SH-SY5Y (cell line): ENCODE results near the gene COL26A1.

Source experiments
- GATA2 ChIP-seq: IDR thresholded peaks from 2 replicates; pipeline ENCODE4 v1.6.1; 2011; ENCODE audit warnings: mild to moderate bottlenecking, low read depth, low read length
- GATA3 ChIP-seq: IDR thresholded peaks from 2 replicates; pipeline ENCODE4 v1.6.1; 2011; ENCODE audit warnings: low read depth, mild to moderate bottlenecking, low read length, moderate library complexity

COL26A1 gene

DNA sequence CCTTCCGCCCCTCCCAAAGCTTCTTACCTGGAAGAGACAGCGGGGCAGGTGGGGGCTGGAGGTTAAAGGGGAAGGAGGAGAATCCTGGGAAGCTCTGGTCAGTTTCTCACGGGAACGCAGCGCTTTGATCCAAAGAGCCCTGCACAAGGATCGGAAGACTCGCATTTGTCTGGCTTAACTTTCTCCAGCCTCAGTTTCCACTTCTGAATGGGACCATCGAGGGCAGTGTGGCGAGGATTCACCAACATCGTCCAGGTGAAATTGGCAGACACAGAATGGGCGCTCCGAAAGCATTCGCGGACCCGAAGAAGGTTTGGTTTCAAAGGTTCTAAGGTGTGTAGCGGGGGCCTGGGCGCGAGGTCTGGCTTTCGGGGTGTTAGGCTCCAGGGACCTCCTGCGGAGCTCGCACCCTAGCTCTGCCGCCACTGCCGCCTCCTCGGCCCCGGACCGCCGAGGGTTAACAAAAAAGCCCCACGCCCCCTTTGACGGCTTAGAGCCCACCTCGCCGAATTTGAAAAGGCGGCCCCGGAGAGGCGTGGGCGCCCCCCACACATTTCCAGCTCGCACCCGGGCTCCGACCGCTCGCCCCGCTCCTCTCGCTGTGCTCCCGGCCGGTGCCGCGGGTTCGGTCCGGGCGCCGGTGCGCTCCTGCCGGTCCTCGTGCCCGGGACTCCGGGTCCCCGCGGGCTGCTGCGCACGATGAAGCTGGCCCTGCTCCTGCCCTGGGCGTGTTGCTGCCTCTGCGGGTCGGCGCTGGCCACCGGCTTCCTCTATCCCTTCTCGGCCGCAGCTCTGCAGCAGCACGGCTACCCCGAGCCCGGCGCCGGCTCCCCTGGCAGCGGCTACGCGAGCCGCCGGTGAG lies at the start of gene COL26A1:
Gene COL26A1 (plus strand): TSS at position 542 of the 862 bp plus-strand sequence. CDS start 158 bp downstream, at position 700.
- TF ChIP-seq GATA2 (no peak), GATA3 (no peak)

DNA sequence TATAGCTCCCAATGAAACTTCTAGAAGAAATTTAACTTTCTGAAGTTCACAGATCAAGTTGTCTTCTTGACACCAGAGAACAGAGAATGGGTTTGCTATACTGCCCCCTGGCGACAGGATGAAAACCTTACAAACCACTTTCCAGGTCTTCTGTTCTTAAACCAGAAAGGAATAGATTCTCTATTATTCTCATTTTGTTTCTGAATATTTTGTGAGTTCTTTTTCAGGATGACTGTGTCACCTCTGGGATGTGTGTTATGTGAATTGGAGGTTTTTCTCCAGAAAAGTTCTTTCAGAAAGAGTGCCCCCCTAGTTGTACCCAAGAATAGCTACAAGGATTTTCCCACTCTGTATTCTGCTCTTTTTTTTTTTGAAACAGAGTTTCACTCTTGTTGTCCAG lies 47.3 kb upstream of the COL26A1 start:
- TF ChIP-seq GATA2: no peak
- TF ChIP-seq GATA3: no peak

DNA sequence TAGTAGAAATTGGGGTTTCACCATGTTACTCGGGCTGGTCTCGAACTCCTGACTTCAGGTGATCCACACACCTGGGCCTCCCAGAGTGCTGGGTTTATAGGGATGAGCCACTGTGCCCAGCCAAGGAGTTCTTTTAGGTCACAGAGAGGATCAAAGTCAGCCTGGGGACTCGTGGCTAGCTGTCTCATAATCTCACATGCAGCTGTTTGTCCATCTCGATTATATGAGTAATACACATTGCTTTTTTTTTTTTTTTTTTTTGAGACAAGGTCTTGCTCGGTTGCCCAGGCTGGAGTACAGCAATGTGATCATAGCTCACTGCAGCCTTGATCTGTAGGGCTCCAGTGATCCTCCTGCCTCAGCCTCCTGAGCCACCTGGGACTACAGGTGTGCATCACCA lies 43.3 kb upstream of the COL26A1 start:
- TF ChIP-seq GATA3: no peak

DNA sequence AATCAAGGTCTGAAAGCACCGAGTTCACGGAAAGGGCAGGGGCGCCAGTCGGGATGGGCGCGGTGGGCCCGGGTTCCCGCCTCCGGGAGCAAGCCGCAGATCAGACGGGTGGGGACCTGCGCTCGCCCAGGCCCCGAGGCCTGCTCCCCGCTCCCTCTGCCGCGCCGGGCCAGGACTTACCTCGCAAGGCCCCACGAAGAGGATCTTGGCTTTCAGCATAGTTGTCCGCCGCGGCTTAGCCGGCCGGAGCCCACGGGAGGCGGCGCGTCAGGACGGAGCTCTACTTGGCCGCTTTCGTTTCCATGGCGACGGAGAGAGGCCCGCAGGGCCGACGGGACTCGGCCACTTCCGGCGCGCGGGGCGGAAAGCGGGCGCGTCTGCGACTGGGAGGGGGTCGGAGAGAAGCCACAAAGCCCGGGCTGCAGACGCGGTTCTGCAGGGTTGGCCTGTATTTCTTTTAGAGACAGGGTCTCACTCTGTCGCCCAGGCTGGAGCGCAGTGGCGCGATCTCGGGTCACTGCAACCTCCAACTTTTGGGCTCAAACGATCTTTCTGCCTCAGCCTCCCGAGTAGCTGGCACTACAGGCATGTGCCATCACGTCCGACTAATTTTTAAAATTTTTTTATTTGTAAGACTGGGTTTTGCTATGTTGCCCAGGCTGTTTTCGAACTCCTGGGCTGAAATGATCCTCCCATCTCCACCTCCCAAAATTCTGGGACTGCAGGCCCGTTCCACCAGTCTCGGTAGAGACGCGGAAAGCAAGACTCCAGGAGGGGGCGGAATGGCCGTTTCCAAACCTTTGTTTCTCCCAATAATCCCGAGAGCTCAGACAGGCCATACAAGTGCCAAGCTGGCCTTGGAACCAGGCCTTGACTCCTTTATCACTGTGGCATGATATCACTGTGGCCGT lies 40.9 kb upstream of the COL26A1 start, which contains the start of gene IFT22:
Gene IFT22 (minus strand): TSS at position 322 of the 911 bp plus-strand sequence. CDS start 103 bp downstream, at position 219.
- TF ChIP-seq GATA3: no peak
- no peak; the same call in 1 of the 2 replicates for TF ChIP-seq GATA2

DNA sequence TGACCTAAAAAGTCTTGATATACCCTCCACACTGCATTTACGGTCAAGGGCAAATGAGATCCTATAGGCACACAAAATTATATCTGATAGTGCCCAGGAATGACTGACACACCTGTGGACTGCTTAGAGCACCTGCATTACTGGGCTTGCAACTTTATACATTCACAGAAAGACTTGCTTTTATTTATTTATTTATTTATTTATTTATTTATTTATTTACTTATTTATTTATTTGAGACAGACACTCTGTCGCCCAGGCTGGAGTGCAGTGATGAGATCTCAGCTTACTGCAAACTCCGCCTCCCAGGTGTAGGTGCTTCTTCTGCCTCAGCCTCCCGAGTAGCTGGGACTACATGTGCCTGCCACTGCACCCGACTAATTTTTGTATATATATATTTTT lies 34.5 kb upstream of the COL26A1 start:
- TF ChIP-seq GATA3 (no peak), GATA2 (no peak)

DNA sequence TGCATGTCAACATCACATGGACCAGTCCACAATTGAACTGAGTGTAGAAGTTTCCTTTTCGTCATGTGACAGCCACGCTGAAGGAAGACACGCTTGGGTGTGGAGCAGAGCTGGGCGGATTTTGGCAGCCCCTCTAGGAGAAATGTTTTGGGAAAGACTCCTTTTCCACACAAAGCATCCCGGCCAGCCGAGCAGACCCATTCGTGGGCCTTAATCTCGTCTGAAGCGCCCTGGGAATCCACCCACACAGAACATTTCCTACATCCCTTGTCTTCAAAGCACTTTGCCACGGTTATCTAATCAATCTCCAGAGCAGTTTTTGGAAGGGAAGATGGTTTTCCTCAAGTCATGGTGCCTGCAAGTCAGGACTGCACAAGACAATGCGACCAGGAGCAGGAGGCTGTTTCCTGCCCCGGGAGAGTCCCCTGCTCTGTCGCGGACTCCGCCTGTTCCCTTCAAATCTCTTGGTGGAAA lies 32.6 kb upstream of the COL26A1 start:
- 0 out of 2 replicates have a peak, but pooled peaks have one; percentile 49 for TF ChIP-seq GATA2
- peak; percentile 15; the same call in 1 of the 2 replicates for TF ChIP-seq GATA3

DNA sequence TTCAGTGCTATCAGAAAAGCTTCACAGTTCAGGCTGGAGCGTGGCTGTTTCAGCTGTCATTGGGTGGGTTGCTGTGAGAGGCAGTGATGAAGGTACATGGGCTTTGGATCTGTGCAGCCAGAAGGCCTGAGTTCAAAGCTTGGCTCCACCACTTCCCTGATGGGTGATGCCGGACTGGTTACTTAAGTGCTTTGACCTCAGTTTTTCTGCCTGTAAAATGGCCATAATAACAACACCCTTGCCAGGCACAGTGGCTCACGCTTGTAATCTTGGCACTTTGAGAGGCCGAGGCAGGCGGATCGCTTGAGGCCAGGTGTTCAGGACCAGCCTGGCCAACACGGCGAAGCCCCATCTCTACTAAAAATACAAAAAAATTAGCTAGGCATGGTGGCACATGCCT lies 30.6 kb upstream of the COL26A1 start:
- TF ChIP-seq GATA3 (no peak), GATA2 (no peak)

DNA sequence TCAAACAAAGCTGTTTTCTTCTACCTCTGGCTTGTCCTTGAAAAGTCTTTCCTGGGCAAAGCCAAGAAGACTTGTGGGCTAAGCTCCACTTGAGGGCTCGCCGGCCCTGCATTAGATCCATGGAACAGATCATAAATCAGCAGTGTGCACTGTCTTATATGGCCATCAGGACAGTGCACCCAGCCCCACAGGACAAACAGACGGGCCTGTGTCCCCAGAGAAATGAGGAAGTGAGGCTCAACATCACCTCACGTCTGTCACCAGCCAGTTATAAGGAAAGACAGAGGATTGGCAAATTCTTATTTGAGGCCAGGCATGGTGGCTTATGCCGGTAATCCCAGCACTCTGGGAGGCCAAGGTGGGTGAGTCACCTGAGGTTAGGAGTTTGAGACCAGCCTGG lies 28.8 kb upstream of the COL26A1 start:
- TF ChIP-seq GATA2: no peak
- no peak for TF ChIP-seq GATA3

DNA sequence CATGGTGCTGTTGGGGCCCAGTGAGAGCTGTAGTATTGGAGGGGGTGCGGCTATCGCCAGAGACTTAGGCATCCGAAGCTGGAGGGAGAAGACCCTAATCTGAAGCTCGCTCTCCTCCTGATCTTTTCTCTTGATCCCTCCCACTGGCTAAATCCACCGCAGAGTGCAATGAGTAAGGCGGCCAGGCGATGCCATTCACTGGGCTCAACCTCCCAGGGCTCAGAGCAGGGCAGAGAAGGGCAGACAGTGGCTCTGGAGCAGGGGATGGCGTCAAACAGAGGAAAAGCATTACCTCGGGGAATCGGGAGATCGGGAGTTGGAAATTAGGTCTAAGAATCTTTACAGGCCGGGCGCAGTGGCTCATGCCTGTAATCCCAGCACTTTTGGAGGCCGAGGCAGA lies 22.3 kb upstream of the COL26A1 start:
- TF ChIP-seq GATA2: no peak

DNA sequence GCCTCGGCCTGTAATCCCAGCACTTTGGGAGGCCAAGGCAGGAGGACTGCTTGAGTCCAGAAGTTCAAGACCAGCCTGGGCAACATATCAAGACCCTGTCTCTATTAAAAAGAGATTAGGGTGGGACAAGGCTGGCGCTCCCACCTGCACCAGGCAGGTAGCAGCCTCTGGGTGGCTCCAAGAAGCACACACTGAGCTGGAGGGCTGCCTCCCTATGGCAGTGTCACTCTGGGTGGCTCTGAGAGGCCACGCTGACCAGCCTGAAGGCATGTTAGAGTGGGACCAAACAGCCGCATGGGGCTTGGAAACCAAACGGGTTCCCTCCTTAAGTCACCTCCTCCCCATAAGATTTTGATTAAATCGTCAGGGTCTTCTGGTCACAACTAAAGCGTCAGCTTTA lies 19.8 kb upstream of the COL26A1 start:
- TF ChIP-seq GATA2 (no peak), GATA3 (no peak)

DNA sequence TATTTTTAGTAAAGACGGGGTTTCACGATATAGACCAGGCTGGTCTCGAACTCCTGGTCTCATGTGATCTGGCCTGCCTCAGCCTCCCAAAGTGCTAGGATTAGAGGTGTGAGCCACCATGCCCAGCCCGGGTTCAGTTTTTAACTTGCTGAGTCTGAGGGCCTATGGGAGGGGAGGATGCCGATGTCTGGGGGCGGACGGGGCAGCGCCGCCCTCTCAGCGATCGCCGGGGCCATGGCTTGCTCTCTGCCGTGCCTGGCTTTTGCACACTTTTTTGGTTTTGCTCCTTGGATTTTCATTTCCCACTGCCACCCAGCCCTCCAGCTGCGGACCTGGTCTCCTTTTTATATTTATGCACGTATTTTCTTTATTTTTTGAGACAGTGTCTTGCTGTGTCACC lies 15.2 kb upstream of the COL26A1 start:
- no peak for TF ChIP-seq GATA2
- no peak for TF ChIP-seq GATA3

DNA sequence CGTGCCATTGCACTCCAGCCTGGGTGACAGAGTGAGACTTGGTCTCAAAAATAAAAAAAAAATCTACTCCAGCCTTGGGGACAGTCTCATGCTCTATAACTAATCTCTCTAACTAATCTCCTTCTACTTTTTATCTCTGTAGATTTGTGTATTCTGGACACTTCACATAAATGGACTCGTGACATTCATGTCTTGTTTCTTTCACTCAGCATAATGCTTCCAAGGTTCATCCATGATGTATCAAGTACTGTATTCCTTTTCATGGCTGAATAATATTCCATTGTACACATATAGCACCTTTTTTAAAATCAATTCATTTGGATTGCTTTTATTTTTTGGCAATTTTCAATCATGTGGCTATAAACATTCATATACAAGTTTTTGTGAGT lies 9.8 kb upstream of the COL26A1 start:
- TF ChIP-seq GATA2 (no peak), GATA3 (no peak)

DNA sequence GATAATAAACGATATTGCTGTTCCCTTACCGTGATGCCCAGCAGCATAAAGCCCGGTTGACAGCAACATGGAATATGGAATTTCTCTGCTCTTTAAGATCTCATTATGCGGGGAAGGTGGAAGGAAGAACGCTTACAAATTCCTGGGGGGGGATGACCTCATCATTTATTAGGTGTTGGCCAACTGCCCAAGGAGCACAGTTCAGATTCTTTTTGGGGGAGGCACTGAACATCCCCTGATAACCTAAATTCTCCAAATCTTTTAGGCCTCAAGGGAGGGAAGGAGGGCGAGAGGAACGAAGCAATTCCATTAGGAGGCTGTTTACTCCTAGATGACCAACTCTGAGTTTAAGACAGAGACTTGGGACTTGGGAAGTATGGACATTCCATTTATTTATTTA lies 5.2 kb upstream of the COL26A1 start:
- TF ChIP-seq GATA3 (no peak), GATA2 (no peak)

DNA sequence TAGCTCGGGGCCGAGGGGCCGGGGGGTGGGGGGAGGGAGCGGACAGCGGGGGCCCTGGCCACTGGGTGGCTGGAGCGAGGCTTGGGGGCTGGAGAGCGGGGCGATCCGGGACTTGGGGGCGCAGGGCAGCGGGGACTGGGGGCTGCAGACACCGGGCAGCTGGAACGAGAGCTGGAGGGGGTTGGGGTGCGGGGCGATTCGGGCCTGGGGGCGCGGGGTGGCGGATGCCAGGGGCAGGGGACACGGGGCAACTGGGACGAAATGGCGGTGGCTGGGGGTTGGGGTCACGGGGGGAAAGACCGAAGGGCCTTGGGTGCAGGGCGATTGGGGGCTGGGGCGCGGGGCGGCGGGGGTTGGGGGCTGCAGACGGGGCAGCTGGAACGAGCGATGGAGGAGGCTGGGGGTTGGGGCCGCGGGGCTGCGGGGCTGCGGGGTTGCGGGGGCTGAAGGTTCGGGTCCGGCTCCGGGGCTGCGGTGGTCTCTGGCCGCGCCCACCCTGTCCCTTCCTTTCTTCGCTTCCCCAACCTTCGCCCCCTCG lies 590 bp downstream of the COL26A1 start:
- TF ChIP-seq GATA3 (no peak), GATA2 (no peak)
